AML-193 (cell line): Measurements from ENCODE around the gene DDX31.
"Not testable (repeated sequence)": the region's sequence is repeated elsewhere in the genome, so short reads cannot be mapped to it uniquely, and the experiment has no call there.

ENCODE experiments used
- DNase-seq, 2 experiments: peaks; one replicate each; lab custom pipeline; 2025; lab: John Stamatoyannopoulos, UW

The DDX31 gene

DNA sequence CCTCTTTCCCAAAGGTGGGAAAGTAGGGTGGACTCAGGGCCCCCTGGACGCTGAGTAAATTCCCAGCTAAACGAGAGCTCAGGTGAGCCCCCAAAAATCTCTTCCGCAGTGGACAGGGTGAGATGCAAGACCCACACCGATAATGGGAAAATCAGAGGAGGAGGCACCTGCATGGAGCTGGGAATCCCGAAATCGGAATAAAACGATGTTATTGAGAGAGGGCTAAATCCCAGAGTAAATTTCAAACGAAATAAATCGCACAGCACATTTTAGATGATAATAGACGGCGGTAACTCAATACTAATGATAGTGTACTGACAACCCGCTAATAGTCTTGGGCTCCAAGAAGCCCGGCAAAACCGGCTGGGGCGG lies 90.4 kb downstream of the DDX31 start:
- no peak for DNase-seq

DNA sequence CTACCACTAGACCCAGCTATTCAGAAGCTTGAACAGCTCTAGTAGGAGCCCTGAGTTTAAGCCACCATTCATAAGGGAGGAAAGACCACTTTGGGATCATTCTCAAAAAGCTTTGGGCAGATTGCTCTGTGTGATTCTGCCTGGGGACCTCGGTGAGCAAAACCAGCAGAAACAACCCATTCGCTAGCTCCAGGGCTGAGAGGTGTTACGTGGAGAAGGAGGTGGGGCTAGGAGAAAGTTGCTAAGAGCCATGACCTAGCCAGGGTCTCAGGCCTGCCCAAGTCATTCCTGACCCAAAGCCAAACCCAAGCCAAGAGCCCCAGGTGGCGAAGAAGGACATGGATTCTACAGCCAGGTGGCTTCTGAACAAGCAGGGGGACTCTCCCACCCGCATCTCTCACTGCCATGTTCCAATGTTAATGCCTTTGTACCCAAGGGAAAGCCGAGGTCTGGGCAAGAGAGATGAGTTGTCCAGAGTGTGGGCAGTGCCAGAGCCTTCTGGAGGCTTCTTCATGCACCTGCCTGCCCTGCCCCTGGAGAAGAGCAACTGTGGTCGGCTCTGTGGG lies 91.3 kb downstream of the DDX31 start:
- DNase-seq = no peak

GRCh38 chr9:132577119-132577518 lies 92.7 kb downstream of the DDX31 start:
- DNase-seq = no peak

- no peak for DNase-seq
Measured at GRCh38 chr9:132575811-132576210, 94.0 kb downstream of the DDX31 start.

- peak; percentile 12 to 32 for DNase-seq
Measured at GRCh38 chr9:132575005-132575609, 94.7 kb downstream of the DDX31 start.

DNA sequence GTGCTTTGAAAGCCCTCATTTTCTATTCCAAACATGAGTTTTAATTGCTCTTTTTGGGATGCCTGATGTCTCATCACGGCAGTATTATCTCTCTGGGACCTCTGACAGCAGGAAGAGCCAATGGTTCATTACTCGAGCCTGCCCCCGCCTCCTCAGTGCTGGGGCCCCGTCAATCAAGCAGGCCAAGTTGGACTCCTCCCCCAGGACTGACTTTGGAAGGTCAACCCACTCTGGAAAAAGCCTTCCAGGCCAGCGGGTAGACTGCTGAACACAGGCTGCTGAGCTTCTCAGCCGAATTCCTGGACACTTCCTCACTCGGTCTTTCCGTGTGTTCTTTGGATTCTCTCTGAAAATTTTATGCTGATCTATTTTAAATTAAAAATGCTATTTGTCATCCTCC lies 96.9 kb downstream of the DDX31 start:
- no peak for DNase-seq

- DNase-seq = no peak
Measured at GRCh38 chr9:132571806-132572600, 97.8 kb downstream of the DDX31 start.

DNA sequence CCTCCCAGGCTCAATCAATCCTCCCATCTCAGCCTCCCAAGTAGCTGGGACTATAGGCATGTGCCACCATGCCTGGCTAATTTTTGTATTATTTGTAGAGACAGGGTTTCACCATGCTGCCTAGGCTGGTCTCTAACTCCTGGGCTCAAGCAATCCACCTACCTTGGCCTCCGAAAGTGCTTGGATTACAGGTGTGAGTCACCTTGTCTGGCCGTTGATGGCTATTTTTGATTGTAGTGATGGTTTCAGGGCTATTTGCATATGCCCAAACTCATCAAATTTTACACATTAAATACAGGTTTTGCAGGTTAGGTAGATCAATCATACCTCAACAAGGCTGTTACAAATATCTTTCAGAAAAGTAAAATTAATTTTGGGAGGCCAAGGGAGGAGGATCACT lies 101.0 kb downstream of the DDX31 start:
- not testable (repeated sequence) for DNase-seq

- no peak for DNase-seq
Measured at GRCh38 chr9:132564526-132564925, 105.3 kb downstream of the DDX31 start.

DNA sequence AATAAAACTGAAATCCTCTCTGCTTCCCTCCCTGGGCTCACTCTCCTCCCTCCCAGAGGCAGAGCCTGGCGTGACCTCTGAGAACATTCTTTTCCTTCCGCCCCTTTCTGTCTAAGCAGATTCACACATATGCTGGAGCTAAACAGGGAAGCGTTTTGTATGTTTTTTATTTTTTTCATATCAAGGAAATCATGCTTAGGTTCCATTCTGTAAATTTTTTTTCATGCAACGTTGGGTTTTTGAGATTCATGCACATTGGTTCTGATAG lies 107.5 kb downstream of the DDX31 start:
- no peak for DNase-seq

GRCh38 chr9:132560616-132561202 lies 109.1 kb downstream of the DDX31 start:
- DNase-seq = no peak

- no peak for DNase-seq
Measured at GRCh38 chr9:132559711-132560110, 110.1 kb downstream of the DDX31 start.

DNA sequence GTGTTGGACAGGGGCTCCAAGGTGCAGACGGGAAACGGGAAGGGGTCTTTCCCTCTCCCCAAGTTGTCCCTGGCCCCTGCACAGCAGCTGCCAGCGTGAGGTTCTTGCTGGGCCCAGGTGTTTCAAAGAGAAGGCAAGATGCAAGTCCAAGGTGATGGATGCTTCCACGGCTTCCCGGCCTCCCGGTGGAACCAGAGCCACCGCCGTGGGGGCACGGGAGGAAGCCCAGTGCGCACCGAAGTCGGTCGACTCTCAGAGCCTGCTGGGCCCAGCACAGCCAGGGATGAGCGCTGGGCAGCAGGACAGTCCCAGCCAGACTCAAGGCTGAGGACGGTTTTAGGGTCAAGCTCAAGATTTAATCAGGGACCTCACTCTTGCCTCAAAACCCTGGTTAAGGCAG lies 112.6 kb downstream of the DDX31 start:
- DNase-seq = no peak

DNA sequence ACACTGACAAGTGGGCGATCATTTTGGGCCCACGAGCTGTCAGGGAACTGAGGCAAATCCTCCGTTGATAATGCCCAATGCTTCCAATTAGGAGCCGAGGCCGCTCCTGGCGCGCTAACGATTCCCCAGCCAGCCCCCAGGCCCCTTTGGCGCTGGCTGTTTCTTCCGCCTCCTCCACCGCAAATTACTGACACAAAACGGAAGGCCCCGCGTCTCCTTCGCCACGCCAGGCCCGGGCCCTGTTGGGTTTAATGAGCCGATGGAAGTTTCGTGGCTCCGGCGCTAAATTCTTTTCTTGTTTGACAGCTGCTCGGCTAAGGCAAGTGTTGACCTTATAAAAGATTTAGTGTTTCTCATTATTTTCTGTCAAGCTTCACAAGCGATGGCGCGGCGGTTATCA lies 113.1 kb downstream of the DDX31 start:
- no peak for DNase-seq

DNA sequence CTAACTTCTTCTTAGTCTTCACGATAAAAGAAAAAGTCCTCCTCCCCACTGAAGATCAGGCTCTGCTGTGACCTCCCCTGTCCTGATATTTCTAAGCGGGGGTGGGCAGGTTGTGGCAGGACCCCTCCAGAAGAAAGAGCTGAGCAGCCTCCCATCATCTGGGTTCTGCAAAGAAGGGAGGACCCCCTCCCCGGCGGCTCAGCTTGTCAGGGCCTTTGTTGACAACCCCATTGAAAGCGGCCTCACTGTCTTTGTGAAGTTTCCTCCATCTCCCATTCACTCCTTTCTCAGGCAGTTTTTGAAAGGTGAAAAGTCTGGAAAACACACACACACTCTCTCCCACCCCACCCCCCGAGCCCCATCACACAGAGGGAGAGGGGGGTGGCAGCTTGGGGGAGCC lies 113.5 kb downstream of the DDX31 start:
- no peak for DNase-seq

DNA sequence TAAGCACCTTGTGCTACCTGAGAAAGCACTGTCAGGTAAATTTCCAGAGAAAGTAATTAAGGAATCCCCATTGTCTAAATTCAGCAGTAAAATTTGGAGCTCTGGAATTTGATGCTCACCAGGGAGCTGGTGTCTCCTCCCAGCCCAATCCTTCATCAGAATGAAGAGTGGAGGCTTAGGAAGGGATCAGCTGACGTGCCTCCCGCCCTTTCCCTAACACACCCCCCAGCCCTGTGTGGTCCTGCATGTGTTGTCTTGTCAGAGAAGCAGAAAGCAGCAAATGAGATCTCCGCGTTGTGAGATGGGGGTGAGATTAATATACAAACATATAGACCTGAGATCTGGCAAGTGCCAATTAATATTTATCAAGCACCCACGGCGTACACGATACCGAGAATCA lies 114.3 kb downstream of the DDX31 start:
- no peak for DNase-seq

DNA sequence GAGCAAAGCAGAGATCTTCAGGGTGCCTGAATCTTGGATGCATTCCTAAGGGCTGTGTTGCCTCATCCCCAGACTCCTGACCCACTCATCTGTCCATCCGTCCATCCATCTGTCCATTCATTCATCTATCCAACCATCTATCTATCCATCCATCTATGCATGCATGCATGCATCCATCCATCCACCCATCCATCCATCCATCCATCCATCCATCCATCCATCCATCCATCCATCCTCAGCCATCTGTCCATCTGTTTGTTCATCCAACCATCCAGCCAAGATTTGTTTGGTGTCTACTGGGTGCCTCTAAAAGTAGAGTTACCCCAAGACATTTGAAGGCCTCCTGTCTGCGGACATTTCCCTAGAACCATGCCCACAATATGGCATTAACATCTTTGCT lies 115.0 kb downstream of the DDX31 start:
- DNase-seq = no peak

DNA sequence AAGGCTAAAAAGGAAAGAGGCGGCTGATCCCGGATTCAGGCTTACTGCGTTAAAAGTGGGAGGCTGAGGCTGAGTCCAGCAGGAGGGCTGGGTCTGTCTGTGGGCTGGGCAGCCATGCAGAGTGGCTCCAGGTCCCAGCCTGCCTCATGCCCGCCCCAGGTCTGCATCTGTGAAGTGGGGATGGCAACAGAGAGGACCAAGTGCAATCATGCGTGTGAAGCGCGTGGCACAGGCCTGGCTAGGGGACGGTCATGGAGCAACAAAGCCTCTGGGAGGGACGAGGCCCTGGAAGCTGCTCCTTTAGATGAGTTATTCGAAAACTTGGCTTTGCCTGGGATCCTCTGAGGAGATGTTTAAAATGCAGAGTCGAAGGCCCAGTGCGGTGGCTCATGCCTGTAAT lies 117.7 kb downstream of the DDX31 start:
- DNase-seq = no peak

DNA sequence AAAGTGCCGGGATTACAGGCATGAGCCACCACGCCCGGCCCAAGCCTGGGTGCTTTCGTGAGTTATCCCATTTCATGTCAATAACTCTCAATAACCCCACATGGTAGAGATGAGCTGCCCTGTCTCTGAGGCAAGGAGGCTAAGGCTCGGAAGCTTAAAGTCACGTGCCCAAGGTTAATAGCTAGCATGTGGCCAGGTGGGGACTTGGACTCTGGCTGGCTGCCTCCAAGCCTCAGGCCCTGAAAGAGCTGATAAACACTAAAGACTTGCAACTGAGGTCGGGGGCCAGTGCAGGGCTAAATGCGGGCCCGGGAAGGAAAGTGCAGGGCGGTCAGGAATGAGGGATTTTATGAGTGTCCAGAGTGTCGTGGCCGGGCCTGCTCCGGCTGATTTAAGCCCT lies 118.2 kb downstream of the DDX31 start:
- DNase-seq = no peak

DNA sequence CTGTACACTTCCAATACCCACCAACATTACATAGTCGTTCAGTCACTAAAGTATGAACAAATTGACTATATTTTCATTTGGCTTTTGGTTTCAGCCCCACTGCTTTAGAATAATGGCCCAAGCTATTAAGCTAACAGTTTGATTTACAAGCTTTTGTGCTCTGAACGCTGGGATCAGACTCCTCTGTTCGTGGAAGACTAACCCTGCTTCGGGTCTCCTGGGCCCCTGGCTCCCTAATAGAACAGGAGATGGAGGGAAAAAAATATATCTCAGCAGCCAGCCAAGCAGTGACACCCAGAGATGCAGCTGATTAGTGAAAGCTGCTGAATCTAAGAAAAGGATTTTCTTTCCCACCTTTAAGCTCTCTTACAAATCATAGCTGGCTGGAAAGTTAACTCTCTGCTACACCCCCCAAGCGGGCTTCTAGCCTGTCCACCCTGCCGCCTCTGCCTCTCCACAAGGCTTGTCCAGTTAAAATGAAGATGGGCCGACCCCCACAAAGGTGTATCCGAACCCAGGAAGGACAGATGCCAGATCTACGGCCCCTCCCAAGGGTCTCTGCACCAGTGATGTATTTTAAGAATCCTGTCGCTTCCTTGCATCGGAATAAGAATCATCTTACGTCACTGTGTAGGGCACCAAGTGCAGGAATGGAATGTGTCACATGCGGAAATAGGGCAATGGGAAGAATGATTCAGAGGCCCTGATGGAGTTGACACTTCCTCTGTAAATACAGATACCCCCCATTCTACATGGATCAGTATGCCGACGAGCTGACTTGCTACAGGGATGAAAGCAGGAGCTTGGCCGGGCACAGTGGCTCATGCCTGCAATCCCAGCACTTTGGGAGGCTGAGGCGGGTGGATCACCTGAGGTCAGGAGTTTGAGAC lies 120.8 kb downstream of the DDX31 start:
- DNase-seq = no peak

- DNase-seq = no peak
Measured at GRCh38 chr9:132547976-132548730, 121.6 kb downstream of the DDX31 start.

DNA sequence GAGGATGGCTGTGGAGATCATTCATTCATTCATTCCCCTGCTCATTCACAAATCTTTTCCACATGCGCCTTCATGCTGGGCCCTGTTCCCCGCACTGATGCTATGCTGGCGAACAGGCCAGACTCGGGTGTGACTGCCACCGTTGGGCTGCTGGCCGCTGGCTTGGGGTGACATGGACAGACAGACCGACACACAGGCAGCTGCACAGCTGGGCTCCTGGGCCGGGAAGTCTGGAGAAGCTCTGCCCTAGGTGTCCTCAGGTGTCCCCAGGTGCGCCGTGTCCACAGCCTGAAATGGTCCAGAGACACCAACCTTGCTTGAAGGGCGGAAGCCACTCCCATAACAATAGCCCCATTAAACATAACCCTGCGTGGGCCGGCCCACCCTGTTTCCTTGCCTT lies 122.3 kb downstream of the DDX31 start:
- DNase-seq = no peak
